Activated naive CD8-positive, alpha-beta T cell treated with anti-CD3 and anti-CD28 coated beads, Interleukin-2, amount 10 ng/mL, durations not matched to agents 7 days and 5 days (primary cell): ENCODE measurements around the gene IL23R. TPM values are rescaled to one million over a fixed set of nuclear protein-coding genes. Genes with fewer than 3 reads are reported as not detected.

Experiments
- ATAC-seq: fragments of 150-1000 bp; cut with Tn5 transposase; one replicate; pipeline ENCODE4 v1.10.0; 2021; ENCODE audit warnings: low read depth, moderate library complexity
- POLR2A ChIA-PET: fragments of 350-600 bp; sonication (Branson Sonifier 250); formaldehyde crosslinking; loops from one replicate; lab custom pipeline; 2021; ENCODE audit warnings: antibody characterized with exemption; lab: Charles Lee
- DNase-seq: peaks from one replicate; pipeline ENCODE4 v3.0.0; 2021
- H3K27ac Mint-ChIP-seq: one replicate; pipeline ENCODE4 v1.8.0; 2022; ENCODE audit warnings: mild to moderate bottlenecking, mixed read lengths
- H3K27me3 Mint-ChIP-seq: one replicate; pipeline ENCODE4 v1.8.0; 2022; ENCODE audit warnings: mild to moderate bottlenecking, moderate library complexity, mixed read lengths
- H3K36me3 Mint-ChIP-seq: one replicate; pipeline ENCODE4 v1.8.0; 2021; ENCODE audit warnings: mild to moderate bottlenecking, mixed read lengths
- H3K4me1 Mint-ChIP-seq: one replicate; pipeline ENCODE4 v1.8.0; 2021; ENCODE audit warnings: mixed read lengths
- H3K4me3 Mint-ChIP-seq: one replicate; pipeline ENCODE4 v1.8.0; 2022; ENCODE audit warnings: mild to moderate bottlenecking, moderate library complexity, mixed read lengths
- H3K9me3 Mint-ChIP-seq: one replicate; pipeline ENCODE4 v1.8.0; 2021; ENCODE audit warnings: mixed read lengths
- total RNA-seq, 2 experiments: library from RNA; stranded (reverse); gene quantifications; one replicate each; pipeline ENCODE4 v1.2.3, GENCODE V29; 2021

IL23R gene
- total RNA-seq, 2 experiments from 2014 or later, result 0.19 TPM; not detected in 1

- Mint-ChIP-seq H3K4me1 (peaks cover 20% of the 10 kb centered on the region), H3K36me3 (peaks cover 36% of the 10 kb centered on the region), H3K9me3 (peaks cover 25% of the 10 kb centered on the region), H3K27me3 (no peaks in the 10 kb centered on the region), H3K27ac (peak overlapping the region; percentile 75), H3K4me3 (peak overlapping the region; percentile 32)
- ATAC-seq, result peak; percentile 97
- POLR2A ChIA-PET, result interaction anchor here (0.5 to 1.1 kb wide), 3 partner anchors 21 to 71 kb away, joined by 3 to 9 read pairs (median 3); no protein-coding TSS in a partner anchor
- no peak for DNase-seq
Measured at GRCh38 chr1:67274623-67275325, 108.5 kb downstream of the IL23R start.

GRCh38 chr1:67280696-67281095 lies 114.4 kb downstream of the IL23R start:
- peaks cover 4% of the 10 kb centered on the region for H3K9me3 Mint-ChIP-seq
- H3K27ac Mint-ChIP-seq, result no peak overlapping the region
- H3K36me3 Mint-ChIP-seq, result peaks cover 13% of the 10 kb centered on the region
- H3K4me3 Mint-ChIP-seq, result no peak overlapping the region
- POLR2A ChIA-PET, result no interaction called here
- H3K27me3 Mint-ChIP-seq, result no peaks in the 10 kb centered on the region
- peaks cover 6% of the 10 kb centered on the region for H3K4me1 Mint-ChIP-seq
- ATAC-seq (no peak), DNase-seq (no peak)

GRCh38 chr1:67281244-67281643 lies 115.0 kb downstream of the IL23R start:
- peaks cover 8% of the 10 kb centered on the region for H3K36me3 Mint-ChIP-seq
- no peak overlapping the region for H3K4me3 Mint-ChIP-seq
- POLR2A ChIA-PET, result no interaction called here
- no peak for ATAC-seq
- no peaks in the 10 kb centered on the region for H3K27me3 Mint-ChIP-seq
- H3K9me3 Mint-ChIP-seq, result no peaks in the 10 kb centered on the region
- H3K4me1 Mint-ChIP-seq, result peaks cover 10% of the 10 kb centered on the region
- H3K27ac Mint-ChIP-seq, result no peak overlapping the region
- DNase-seq, result no peak

- no peak for DNase-seq
- H3K27me3 Mint-ChIP-seq, result no peaks in the 10 kb centered on the region
- H3K4me3 Mint-ChIP-seq, result no peak overlapping the region
- H3K9me3 Mint-ChIP-seq, result peaks cover 6% of the 10 kb centered on the region
- peaks cover 18% of the 10 kb centered on the region for H3K4me1 Mint-ChIP-seq
- ATAC-seq, result peak; percentile 68
- H3K36me3 Mint-ChIP-seq, result peaks cover 7% of the 10 kb centered on the region
- POLR2A ChIA-PET, result no interaction called here
- no peak overlapping the region for H3K27ac Mint-ChIP-seq
Measured at GRCh38 chr1:67285780-67286488, 119.7 kb downstream of the IL23R start.

GRCh38 chr1:67290236-67290635 lies 124.0 kb downstream of the IL23R start:
- no peak for DNase-seq
- no peak for ATAC-seq
- H3K4me3 Mint-ChIP-seq, result no peak overlapping the region
- POLR2A ChIA-PET, result no interaction called here
- peaks cover 17% of the 10 kb centered on the region for H3K4me1 Mint-ChIP-seq
- no peaks in the 10 kb centered on the region for H3K27me3 Mint-ChIP-seq
- H3K36me3 Mint-ChIP-seq, result peaks cover 25% of the 10 kb centered on the region
- H3K27ac Mint-ChIP-seq, result no peak overlapping the region
- H3K9me3 Mint-ChIP-seq, result peaks cover 15% of the 10 kb centered on the region

GRCh38 chr1:67294836-67295617 lies 128.8 kb downstream of the IL23R start:
- Mint-ChIP-seq H3K27me3 (no peaks in the 10 kb centered on the region), H3K27ac (no peak overlapping the region), H3K9me3 (peaks cover 12% of the 10 kb centered on the region), H3K36me3 (peaks cover 26% of the 10 kb centered on the region), H3K4me3 (no peak overlapping the region), H3K4me1 (peaks cover 10% of the 10 kb centered on the region)
- ATAC-seq (no peak), DNase-seq (no peak)
- POLR2A ChIA-PET, result interaction anchor here (0.7 kb wide), 1 partner anchor 20 kb away, joined by 3 read pairs; no protein-coding TSS in a partner anchor

GRCh38 chr1:67298762-67299161 lies 132.5 kb downstream of the IL23R start:
- POLR2A ChIA-PET, result no interaction called here
- Mint-ChIP-seq H3K27me3 (no peaks in the 10 kb centered on the region), H3K4me1 (peaks cover 21% of the 10 kb centered on the region), H3K27ac (no peak overlapping the region), H3K36me3 (peaks cover 13% of the 10 kb centered on the region), H3K4me3 (no peak overlapping the region), H3K9me3 (peaks cover 2% of the 10 kb centered on the region)
- no peak for DNase-seq
- ATAC-seq, result no peak

GRCh38 chr1:67299296-67299695 lies 133.0 kb downstream of the IL23R start:
- Mint-ChIP-seq H3K4me3 (no peak overlapping the region), H3K27me3 (no peaks in the 10 kb centered on the region), H3K9me3 (peaks cover 2% of the 10 kb centered on the region), H3K27ac (no peak overlapping the region), H3K36me3 (peaks cover 12% of the 10 kb centered on the region), H3K4me1 (peaks cover 26% of the 10 kb centered on the region)
- DNase-seq (no peak), ATAC-seq (no peak)
- POLR2A ChIA-PET, result no interaction called here

- Mint-ChIP-seq H3K4me3 (no peak overlapping the region), H3K36me3 (peaks cover 9% of the 10 kb centered on the region), H3K9me3 (no peaks in the 10 kb centered on the region), H3K27me3 (no peaks in the 10 kb centered on the region), H3K4me1 (peaks cover 31% of the 10 kb centered on the region), H3K27ac (no peak overlapping the region)
- ATAC-seq (no peak), DNase-seq (no peak)
- POLR2A ChIA-PET, result no interaction called here
Measured at GRCh38 chr1:67300561-67300960, 134.3 kb downstream of the IL23R start.

GRCh38 chr1:67304023-67304422 lies 137.8 kb downstream of the IL23R start:
- no peak for DNase-seq
- POLR2A ChIA-PET, result no interaction called here
- peak overlapping the region; percentile 64 for H3K4me3 Mint-ChIP-seq
- peaks cover 9% of the 10 kb centered on the region for H3K36me3 Mint-ChIP-seq
- peak; percentile 45 for ATAC-seq
- peaks cover 41% of the 10 kb centered on the region for H3K4me1 Mint-ChIP-seq
- no peaks in the 10 kb centered on the region for H3K9me3 Mint-ChIP-seq
- H3K27me3 Mint-ChIP-seq, result no peaks in the 10 kb centered on the region
- H3K27ac Mint-ChIP-seq, result peak overlapping the region; percentile 86

GRCh38 chr1:67306547-67306946 lies 140.3 kb downstream of the IL23R start:
- DNase-seq, result no peak
- POLR2A ChIA-PET, result interaction anchor here (1.0 to 1.6 kb wide), 6 partner anchors 27 to 125 kb away, joined by 3 to 7 read pairs (median 5); no protein-coding TSS in a partner anchor
- H3K36me3 Mint-ChIP-seq, result peaks cover 18% of the 10 kb centered on the region
- peak overlapping the region; percentile 88 for H3K27ac Mint-ChIP-seq
- no peaks in the 10 kb centered on the region for H3K27me3 Mint-ChIP-seq
- H3K4me3 Mint-ChIP-seq, result peak overlapping the region; percentile 85
- ATAC-seq, result no peak
- peaks cover 44% of the 10 kb centered on the region for H3K4me1 Mint-ChIP-seq
- no peaks in the 10 kb centered on the region for H3K9me3 Mint-ChIP-seq

- Mint-ChIP-seq H3K27me3 (no peaks in the 10 kb centered on the region), H3K27ac (peak within 1 kb of the TSS; percentile 92), H3K36me3 (peaks cover 19% of the 10 kb centered on the region), H3K4me1 (peaks cover 53% of the 10 kb centered on the region), H3K4me3 (peak within 1 kb of the TSS; percentile 95), H3K9me3 (peaks cover 1% of the 10 kb centered on the region)
- DNase-seq, result peak; percentile 70
- peak; percentile 77 for ATAC-seq
- POLR2A ChIA-PET, result interaction anchor here (1.0 to 1.6 kb wide), 7 partner anchors 24 to 124 kb away, joined by 3 to 7 read pairs (median 5); no protein-coding TSS in a partner anchor
Measured at GRCh38 chr1:67307251-67308060, 141.2 kb downstream of the IL23R start, which contains the start of gene IL12RB2. Gene IL12RB2 (plus strand): TSS chr1:67307873. CDS start chr1:67320369, 12,496 bp downstream.
